Measurements from ENCODE around the gene YAP1.

DNA sequence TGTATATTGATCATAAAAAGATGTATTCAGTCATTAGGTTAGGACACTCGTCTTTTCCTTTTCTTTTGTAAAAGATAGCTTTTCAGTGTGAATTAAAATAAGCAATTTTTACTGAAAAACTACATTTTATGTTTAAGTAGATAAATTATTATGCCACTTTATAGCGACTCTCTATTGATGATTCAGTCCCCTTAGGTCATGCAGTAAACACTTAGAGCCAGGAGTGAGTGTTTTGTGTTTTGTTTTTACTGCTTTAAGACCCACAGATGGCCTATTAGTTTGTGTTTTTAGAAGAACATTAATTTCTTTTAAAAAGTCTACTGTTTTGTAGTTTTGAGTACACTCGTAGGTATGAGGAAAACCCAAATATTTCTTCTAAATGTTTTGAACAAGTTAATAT is 86.6 kb downstream of the YAP1 start:
- TF ChIP-seq, protein P1, sequence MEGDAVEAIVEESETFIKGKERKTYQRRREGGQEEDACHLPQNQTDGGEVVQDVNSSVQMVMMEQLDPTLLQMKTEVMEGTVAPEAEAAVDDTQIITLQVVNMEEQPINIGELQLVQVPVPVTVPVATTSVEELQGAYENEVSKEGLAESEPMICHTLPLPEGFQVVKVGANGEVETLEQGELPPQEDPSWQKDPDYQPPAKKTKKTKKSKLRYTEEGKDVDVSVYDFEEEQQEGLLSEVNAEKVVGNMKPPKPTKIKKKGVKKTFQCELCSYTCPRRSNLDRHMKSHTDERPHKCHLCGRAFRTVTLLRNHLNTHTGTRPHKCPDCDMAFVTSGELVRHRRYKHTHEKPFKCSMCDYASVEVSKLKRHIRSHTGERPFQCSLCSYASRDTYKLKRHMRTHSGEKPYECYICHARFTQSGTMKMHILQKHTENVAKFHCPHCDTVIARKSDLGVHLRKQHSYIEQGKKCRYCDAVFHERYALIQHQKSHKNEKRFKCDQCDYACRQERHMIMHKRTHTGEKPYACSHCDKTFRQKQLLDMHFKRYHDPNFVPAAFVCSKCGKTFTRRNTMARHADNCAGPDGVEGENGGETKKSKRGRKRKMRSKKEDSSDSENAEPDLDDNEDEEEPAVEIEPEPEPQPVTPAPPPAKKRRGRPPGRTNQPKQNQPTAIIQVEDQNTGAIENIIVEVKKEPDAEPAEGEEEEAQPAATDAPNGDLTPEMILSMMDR (IDR thresholded peaks at IDR 0.05; ENCODE audit: poor library complexity) = no peak
- TF ChIP-seq EZH2phosphoT487 (IDR thresholded peaks at IDR 0.05; ENCODE audit: low read depth, severe bottlenecking, unreplicated experiment) = no peak
